Activated gamma-delta T cell treated with Interleukin-2 at 50 U/mL for 16 hours (primary cell): ENCODE measurements around the gene TBC1D8.

ENCODE experiments used
- DNase-seq: peaks from one replicate; pipeline ENCODE4 v3.0.0-alpha.2; 2020

TBC1D8 gene

DNA sequence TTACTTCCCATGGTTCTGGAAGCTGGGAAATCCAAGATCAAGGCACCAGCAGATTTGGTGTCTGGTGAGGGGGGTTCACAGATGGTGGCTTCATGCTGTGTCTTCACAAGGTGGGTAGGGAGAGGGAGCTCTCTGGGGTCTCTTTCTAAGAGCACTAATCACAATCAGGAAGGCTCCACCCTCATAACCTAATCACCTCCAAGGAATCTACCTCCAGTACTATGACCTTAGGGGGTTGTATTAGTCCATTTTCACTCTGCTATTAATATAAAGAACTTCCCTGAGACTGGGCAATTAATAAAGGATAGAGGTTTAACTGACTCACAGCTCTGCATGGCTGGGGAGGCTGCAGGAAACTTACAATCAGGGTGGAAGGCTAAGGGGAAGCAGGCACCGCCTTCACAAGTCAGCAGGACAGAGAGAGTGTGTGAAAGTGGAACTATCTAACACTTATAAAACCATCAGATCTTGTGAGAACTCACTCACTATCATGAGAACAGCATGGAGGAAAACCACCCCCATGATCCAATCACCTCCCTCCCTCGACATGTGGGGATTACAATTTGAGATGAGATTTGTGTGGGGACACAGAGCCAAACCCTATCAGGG, 17.6 kb downstream of the TBC1D8 start:
- no peak for DNase-seq

- no peak for DNase-seq
Measured at GRCh38 chr2:101132202-101132601, 19.0 kb downstream of the TBC1D8 start.

DNA sequence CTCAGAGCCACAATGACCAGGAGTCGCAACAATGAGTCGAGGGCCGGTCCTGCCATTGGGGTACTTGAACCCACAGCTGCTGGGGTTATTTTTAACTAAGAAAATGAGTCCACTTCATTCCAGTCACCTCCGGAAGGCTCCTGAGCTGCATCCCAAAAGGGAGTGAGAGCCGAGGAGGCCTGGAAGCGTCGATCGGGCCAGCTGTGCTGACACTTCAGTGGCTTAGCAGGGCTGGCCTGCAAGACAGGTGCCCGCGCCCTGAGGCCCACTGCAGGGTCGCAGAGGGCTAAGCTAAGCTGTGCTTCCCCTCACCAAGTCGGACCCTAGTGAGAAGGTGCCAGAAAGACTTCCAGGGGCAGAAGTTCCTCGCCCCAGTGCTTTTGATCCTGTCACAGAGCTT, 21.1 kb downstream of the TBC1D8 start:
- no peak for DNase-seq

- DNase-seq, result no peak
Measured at GRCh38 chr2:101127319-101128056, 23.7 kb downstream of the TBC1D8 start.

DNA sequence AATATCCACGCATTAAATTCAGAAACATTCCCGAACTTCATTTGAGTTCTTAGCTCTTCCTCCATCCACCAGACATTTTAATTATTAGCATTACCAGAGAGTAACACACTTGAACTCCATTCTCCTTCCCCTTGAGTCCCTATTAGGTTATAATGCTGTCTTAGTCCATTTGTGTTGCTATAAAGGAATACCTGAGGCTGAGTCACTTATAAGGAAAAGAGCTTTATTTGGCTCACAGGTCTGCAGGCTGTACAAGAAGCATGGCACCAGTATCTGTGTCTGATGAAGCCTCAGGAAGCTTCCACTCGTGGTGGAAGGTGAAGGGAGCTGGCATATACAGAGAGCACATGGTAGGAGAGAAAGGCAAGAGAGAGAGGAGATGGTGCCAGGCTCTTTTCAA, 25.4 kb downstream of the TBC1D8 start:
- DNase-seq, result no peak

GRCh38 chr2:101125374-101125773, 25.8 kb downstream of the TBC1D8 start:
- no peak for DNase-seq

DNA sequence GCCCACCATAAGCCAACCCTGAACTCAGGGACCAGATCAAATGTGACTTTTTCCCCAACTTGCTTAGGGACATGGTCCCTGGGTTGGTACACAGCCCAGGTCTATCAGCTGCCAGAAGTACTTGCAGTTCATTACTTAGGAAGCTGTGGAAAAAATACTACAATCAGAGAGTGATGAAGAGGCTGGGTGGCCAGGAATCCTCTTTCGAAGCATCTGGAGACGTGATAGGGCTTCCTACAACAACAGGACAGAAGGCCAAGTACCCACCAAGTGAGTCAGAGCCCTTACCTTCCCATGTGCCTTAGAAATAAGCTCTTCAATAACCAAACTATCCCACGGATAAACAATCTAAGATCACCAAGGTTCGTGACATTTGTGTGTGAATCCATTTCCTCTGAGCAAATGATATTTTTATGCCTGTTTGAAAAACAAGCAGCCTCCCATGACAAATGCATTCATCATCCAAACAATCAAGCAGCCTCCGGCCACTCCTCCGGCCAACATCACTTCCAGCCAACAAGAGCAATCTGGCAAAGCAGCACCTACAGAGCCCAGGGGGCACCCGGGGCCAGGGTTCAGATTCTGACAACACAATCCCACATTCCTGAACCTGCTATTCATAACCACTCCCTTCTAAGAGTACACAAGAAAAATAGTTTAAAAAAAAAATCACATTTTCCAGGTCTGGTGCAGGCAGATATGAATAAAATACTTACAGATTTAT, 26.4 kb downstream of the TBC1D8 start:
- DNase-seq, result no peak

GRCh38 chr2:101123795-101124471, 27.2 kb downstream of the TBC1D8 start:
- DNase-seq, result no peak

- no peak for DNase-seq
Measured at GRCh38 chr2:101121174-101121573, 30.0 kb downstream of the TBC1D8 start.

GRCh38 chr2:101120124-101120996, 30.8 kb downstream of the TBC1D8 start:
- DNase-seq, result no peak

DNA sequence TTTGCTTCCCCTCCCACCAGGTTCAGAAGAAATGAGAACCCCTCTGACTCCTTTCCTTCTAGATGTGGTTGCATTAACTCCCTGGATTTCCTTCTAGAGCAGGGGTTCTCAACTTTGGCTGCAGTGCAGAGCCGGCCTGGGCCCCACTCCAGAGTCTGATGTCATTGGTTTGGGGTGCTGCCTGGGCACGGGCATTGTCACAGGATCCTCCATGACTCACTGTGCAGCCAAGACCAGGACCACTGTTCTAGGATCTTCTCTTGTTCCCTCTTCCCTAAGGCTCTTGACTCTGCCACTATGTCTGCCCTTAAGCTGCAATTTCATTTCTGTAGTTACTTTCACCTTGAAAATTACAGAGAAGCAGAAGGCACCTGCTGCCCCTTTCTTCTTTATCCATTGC, 31.8 kb downstream of the TBC1D8 start:
- no peak for DNase-seq

DNA sequence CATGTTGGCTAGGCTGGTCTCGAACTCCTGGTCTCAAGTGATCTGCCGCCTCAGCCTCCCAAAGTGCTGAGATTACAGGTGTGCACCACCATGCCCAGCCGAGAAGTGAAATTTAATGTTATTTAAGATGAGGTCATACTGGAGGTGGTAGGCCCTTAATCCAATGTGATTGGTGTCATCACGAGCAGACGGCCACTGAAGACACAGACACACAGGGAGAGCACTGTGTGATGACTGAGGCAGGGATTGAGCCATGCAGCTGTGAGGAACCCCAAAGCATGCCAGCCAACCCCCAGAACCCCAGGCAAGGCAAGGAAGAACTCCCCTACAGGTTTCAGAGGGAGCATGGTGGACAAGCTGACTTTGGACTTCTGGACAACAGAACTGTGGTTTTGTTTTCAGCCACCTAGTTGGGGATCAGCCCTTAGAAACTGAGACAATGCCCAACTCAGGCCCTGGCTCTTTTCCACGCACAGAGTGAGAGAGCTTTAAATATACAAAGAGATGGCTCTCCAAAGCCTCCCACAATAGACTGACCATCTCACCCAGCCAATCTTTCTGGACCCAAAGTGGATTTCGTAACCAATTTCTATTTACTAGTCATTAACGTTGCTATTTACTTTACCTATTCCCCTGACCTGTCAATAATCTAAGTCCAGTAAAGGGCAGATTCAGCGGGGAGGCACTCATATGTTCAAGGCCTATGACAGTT, 34.2 kb downstream of the TBC1D8 start:
- DNase-seq, result no peak

DNA sequence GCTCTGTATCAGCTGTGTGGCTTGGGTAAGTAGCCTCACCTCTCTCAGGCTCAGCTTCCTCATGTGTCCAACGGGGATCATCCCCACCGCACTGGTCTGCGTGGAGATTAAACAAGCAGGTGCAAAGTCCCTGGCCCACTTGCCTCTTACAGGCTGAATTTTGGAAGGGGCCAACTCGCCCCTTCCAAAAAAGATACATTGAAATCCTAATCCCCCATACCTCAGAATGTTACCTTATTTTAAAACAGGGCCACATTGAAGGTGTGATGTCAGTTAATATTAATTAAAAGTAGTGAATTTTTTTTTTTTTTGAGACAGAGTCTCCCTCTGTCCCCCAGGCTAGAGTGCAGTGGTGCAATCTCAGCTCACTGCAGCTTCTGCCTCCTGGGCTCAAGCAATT, 34.8 kb downstream of the TBC1D8 start:
- no peak for DNase-seq

- no peak for DNase-seq
Measured at GRCh38 chr2:101115664-101116063, 35.5 kb downstream of the TBC1D8 start.

DNA sequence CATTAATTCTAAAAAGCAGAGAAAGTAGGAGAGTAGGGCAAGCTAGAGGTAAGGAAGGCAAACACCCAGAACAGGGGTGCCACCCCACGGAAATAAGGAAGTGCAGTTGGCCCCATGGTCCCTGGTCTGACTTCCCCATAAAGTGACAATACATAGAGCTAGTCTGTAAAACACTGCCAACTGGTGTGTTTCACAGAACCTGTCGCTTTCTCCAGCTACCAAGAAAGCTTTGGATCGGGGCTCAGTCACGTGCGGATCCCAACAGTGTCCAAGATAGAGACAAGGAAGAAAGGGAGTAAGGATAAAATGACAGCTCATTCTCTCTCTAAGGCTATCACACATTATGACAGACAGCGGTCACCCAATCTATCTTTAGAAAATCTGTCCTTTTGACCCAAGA, 36.4 kb downstream of the TBC1D8 start:
- no peak for DNase-seq

- no peak for DNase-seq
Measured at GRCh38 chr2:101114268-101114783, 36.9 kb downstream of the TBC1D8 start.

DNA sequence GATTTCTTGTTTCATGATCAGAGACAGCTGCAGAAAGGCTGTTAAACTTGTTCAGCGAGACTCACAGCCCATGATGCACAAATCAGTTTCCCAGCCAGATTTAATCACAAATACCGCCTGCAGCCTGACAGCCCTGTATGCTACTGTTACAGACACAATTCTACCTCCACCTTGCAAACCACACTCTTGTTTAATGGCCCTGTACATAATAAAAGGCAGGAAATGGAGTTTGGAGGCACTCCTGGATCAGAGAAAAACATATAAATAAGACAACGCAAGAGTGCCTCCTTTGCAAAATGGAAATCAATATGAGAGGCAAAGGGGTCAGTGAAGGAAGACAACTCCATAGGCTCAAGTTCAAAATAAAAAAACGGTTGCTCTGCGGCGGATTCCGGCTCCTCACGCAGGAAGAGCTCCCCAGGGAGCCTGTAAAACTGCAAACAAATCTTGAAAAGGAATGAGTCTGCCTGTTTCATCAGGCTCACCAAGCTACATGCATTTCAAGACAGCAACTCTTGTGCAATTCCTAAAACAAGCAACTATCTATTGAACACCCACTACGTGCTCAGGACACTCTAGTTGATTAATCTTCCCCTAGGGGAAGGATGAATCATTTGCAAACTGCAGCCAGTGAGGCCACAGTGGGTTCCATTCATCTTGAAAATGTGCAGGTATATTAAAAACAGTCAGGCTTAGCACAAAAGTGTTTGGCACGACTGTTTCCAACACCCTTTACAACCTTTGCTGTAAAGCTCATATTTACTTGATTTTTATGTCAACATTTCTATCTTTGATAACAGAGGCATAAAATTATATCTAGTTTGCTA, 37.5 kb downstream of the TBC1D8 start:
- DNase-seq, result no peak

- DNase-seq, result no peak
Measured at GRCh38 chr2:101112772-101113157, 38.4 kb downstream of the TBC1D8 start.

- DNase-seq, result no peak
Measured at GRCh38 chr2:101111917-101112771, 39.0 kb downstream of the TBC1D8 start.
